ENCODE data around the gene IFIT3.

- TF ChIP-seq EZH2 (IDR thresholded peaks at IDR 0.05) (no peak), POLR2AphosphoS5 (IDR thresholded peaks at IDR 0.05; ENCODE audit: borderline replicate concordance, low read depth, low read length) (no peak), FOXP2 (optimal IDR thresholded peaks at IDR 0.05; ENCODE audit: control extremely low read depth, extremely low read length, insufficient read depth) (no peak)
Measured at GRCh38 chr10:89281606-89282395, 46.0 kb upstream of the IFIT3 start.
